DMS153 (cell line): Measurements from ENCODE around the gene RSPRY1.
"Not testable (repeated sequence)": the region's sequence is repeated elsewhere in the genome, so short reads cannot be mapped to it uniquely, and the experiment has no call there.

ENCODE experiments used
- DNase-seq: peaks from one replicate; lab custom pipeline; 2025; lab: John Stamatoyannopoulos, UW

RSPRY1 gene

GRCh38 chr16:57255686-57256415 lies 69.7 kb downstream of the RSPRY1 start:
- no peak for DNase-seq

GRCh38 chr16:57256601-57257395 lies 70.7 kb downstream of the RSPRY1 start:
- no peak for DNase-seq

- no peak for DNase-seq
These were observed 71.4 kb downstream of the RSPRY1 start for GRCh38 chr16:57257455-57258070.

- DNase-seq, result no peak
These were observed 72.2 kb downstream of the RSPRY1 start for GRCh38 chr16:57258226-57258909.

- DNase-seq, result no peak
These were observed 72.9 kb downstream of the RSPRY1 start for GRCh38 chr16:57258910-57259475.

GRCh38 chr16:57260294-57260929 lies 74.3 kb downstream of the RSPRY1 start:
- DNase-seq, result no peak

GRCh38 chr16:57261806-57262205 lies 75.7 kb downstream of the RSPRY1 start:
- DNase-seq, result no peak

GRCh38 chr16:57262841-57263540 lies 76.9 kb downstream of the RSPRY1 start:
- DNase-seq, result no peak

- no peak for DNase-seq
These were observed 77.6 kb downstream of the RSPRY1 start for GRCh38 chr16:57263541-57264351.

- DNase-seq, result no peak
These were observed 78.3 kb downstream of the RSPRY1 start for GRCh38 chr16:57264381-57264780.

GRCh38 chr16:57264950-57265371 lies 78.8 kb downstream of the RSPRY1 start:
- DNase-seq, result peak; percentile 19

- no peak for DNase-seq
These were observed 79.9 kb downstream of the RSPRY1 start for GRCh38 chr16:57265850-57266530.

GRCh38 chr16:57266531-57267260 lies 80.6 kb downstream of the RSPRY1 start:
- no peak for DNase-seq

GRCh38 chr16:57267343-57267742 lies 81.2 kb downstream of the RSPRY1 start:
- not testable (repeated sequence) for DNase-seq

GRCh38 chr16:57268804-57269800 lies 83.0 kb downstream of the RSPRY1 start:
- DNase-seq, result no peak

GRCh38 chr16:57270221-57271062 lies 84.3 kb downstream of the RSPRY1 start:
- no peak for DNase-seq

- DNase-seq, result no peak
These were observed 84.9 kb downstream of the RSPRY1 start for GRCh38 chr16:57271063-57271345.
